GM18868 (cell line): ENCODE results near the gene SURF6.
"Not testable (repeated sequence)": the region's sequence is repeated elsewhere in the genome, so short reads cannot be mapped to it uniquely, and the experiment has no call there.

Source experiments
- ATAC-seq: cut with Tn5 transposase; IDR thresholded peaks from one replicate; pipeline ENCODE4 v1.9.1; 2021; ENCODE audit warnings: mild to moderate bottlenecking, moderate library complexity; ENCODE audit not compliant: unreplicated experiment

Gene SURF6

DNA sequence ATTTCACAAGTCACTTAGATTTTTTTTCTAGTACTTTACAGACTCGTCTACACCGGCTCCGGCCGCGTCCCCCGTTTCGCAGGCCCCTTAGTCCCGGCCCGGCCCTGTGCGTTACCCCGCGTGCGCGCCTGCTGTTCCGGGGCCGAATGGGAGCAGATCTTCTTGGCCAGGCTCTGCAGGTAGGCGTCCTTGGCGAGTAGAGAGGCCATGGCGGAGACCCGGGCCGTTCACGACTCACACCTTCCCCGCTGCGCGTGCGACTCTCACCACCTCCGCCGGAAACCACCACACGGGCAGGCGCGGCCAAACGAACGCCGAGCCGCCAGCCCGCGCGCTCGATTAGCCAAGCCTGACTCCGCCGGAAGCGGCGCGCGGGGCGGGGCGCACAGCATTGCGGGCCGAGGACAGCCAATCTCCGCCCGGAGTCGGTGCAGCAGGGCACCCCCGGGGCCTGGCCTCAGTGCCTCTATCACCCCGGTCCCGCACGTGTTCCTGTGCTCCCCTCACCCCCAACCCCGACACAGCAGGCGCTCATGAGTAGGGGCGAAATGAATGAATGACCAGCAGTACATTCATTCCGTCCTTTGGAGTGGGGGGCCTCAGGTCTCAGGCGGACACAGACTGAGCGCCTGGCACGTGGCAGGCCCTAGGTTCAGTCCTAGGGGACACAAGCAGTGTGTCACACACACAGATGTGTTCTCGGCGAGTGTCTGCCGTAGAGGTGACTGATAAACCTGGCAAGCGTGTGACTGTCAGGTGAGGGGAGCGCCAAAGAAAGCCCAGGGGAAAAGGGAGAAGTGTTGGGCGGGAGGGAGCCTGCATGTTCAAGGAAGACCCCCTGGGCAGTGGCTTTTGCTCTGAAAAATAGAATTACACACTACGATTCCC lies at the start of gene SURF6:
Gene SURF6, minus strand, starts transcription at position 265 of the 888 bp plus-strand sequence. Its CDS starts 56 bp downstream, at position 209.
- peak; percentile 78 for ATAC-seq

GRCh38 chr9:133385452-133385851 lies 49.5 kb upstream of the SURF6 start:
- no peak for ATAC-seq

- ATAC-seq, result no peak
Observed at GRCh38 chr9:133384736-133385321, 48.8 kb upstream of the SURF6 start.

DNA sequence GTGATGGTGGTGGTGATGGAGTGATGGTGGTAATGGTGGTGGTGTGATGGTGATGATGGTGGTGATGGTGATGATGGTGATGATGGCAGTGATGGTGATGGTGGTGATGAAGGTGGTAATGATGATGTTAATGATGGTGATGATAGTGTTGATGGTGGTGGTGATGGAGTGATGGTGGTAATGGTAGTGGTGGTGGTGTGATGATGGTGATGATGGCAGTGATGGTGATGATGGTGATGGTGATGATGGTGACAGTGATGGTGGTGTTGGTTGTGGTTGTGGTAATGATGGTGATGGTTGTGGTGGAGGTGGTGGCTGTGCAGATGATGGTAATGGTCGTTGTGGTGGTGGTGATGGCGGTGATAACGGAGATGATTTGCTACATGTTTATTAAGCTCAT lies 47.5 kb upstream of the SURF6 start:
- ATAC-seq, result no peak

- no peak for ATAC-seq
Observed at GRCh38 chr9:133382507-133383141, 46.6 kb upstream of the SURF6 start.

GRCh38 chr9:133380734-133381133 lies 44.7 kb upstream of the SURF6 start:
- ATAC-seq, result no peak

DNA sequence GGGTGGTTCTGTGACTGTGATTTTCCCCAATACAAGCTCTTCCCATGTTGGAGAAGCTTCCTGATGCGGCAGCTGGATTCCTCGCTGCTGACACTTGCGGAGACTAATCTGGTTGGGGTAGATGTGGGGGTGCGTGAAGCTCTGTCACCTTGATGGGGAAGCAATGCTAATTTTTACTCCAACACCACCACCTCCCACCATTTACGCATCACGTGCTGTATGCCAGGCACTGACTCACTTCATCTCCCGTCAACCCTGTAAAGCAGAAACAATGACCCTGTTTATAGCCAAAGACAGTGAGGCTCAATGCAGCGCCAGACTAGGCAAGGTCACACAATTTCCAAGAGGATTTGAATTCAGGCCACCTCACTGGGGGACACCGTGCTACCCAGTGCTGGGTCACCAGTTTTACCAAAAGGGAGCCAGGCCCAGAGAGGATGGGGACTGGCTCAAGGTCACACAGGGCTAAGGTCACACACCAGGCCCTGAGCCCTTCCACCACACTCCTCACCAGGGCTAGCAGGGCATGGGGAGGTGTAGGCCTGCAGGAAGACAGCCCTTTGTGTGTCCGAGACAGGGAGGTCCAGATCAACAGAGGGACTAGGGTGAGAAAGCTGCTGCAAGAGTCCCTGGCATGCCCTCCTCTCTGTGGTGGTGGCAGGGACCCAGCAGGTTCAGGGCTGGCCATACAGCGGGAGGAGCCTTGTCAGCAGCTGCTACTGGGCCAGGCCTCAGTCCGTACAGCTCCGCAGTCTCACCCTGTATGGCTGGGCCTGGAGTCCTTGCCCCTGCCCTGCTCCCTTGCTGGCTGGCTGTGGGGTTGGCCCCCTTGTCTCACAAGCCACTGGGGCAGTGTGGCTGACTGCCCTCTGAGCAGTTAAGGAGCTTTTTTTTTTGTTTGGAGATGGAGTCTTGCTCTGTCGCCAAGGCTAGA lies 43.4 kb upstream of the SURF6 start:
- ATAC-seq, result no peak

DNA sequence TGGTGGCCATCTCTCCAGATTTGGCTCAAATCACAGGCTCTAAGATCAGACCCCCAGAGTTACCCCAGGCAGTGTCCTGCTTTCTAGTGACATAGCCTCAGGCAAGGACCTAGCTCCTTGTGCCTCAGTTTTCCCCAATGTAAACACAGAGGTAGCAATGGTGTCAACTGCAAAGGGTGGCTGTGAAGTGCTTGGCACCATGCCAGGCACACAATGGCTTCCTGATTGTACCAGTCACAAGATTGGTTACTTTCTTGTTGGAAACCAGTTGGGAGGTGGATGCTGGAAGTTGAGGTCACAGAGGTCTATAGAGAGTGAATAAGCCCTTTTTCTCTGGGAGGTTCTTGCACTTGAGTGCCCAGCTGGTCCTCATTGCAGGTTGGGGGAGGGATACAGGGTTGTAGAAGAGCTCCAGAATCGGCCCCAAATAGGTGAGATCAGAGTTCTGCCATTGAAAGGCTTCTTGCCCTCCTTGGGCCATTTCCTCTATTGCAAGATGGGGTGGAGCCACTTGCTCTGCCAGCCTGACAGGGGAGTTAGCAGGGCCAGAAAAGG lies 42.5 kb upstream of the SURF6 start:
- ATAC-seq, result no peak

- ATAC-seq, result no peak
Observed at GRCh38 chr9:133377721-133378216, 41.8 kb upstream of the SURF6 start.

DNA sequence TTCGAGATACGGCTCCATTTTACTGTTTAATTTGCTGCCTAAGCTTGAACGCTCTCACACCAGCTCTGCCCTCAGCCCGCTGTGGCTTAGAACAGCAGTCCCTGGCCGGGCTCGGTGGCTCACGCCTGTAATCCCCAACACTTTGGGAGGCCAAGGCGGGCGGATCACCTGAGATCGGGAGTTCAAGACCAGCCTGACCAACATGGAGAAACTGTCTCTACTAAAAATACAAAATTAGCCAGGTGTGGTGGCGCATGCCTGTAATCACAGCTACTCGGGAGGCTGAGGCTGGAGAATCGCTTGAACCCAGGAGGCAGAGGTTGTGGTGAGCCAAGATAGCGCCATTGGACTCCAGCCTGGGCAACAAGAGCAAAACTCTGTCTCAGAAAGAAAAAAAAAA lies 41.3 kb upstream of the SURF6 start:
- ATAC-seq, result not testable (repeated sequence)

GRCh38 chr9:133375724-133376654 lies 40.0 kb upstream of the SURF6 start, which contains the start of the genes STKLD1 and SURF4:
Gene STKLD1 (plus strand): TSS chr9:133376366. CDS start chr9:133376474, 108 bp downstream.
Gene SURF4 (minus strand): TSS chr9:133376060. CDS start chr9:133375969, 91 bp downstream.
- peak; percentile 88 for ATAC-seq

GRCh38 chr9:133375116-133375723 lies 39.2 kb upstream of the SURF6 start:
- ATAC-seq, result no peak

DNA sequence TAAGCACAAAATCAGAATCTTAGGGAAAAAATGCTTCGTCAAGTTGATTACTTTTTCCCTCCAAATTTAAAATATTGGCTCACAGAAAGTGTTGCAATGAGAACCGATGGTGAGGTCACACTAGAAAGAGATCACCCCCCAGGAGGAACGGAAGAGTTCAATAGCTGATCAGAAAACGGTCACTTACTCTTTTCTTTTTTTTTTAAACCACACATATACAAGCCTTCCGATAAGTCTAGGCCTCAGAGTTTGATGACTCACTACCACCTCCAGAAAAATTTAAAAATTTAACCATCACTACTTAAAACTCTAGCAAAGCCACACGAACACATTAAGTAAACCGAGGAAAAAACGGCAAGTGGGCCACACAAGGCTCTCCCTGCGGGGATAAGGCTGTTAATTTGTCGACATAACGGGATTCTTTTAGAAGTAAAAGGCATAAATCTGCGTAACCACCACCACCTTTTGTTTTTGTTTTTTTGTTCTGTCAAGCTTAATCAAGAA lies 38.7 kb upstream of the SURF6 start:
- no peak for ATAC-seq

GRCh38 chr9:133372144-133372543 lies 36.2 kb upstream of the SURF6 start:
- no peak for ATAC-seq

- no peak for ATAC-seq
Observed at GRCh38 chr9:133371261-133371711, 35.3 kb upstream of the SURF6 start.

DNA sequence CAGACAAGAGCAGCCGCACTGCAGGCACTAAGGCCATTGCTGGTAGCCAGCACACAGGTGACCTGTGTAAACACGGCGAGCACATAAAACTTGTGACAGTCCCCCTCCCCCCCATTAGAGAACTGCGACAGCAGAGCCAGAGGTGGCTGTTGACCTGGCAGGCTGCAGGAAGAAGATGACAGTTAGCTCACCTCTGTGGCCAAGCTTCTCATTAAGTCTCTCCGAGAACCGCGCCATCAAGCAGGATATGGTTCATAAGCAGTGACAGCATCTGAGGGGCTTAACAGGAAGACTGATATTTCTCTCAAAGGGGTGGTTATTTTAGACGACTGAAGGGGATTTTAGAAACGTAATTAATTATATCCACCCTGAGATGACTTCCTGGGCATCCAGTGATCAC lies 34.7 kb upstream of the SURF6 start:
- ATAC-seq, result no peak

DNA sequence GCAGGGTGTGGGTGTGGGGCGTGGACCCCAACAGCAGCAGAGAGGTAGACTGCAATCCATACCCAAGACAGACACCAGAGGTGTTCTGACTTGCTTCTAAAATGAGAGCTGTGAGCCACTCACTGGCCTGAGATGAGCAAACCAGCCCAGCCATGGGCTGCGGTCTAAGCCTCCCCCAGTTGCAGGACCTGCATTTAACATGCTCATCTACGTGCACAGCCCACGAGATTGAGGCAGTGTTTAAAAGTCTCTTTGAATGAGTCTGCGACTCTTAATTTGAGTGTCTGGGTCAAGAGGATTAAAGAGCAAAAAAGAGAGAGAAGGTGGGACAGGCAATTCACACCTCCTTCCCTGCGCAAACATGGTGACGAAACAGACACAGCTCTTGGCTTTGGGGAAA lies 33.9 kb upstream of the SURF6 start:
- no peak for ATAC-seq

DNA sequence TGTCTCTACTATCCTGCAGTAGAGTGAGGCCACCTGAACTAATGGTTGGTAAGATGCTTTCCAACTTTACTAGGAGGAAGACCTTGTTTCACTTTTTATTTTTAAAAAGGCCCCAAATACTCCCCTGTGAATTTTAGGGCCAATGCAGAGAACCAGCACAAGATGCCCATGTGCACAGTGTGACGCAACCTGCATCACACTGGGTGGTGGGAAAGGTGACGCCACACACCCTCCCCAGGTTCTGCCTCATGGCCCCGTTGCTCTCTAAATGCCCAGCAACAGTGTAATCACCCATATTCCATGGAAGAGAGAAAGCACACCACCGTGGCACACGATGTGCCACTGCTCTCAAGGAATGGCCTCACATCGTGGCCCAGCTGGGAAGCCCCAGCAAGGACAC lies 33.4 kb upstream of the SURF6 start:
- no peak for ATAC-seq
